K562 (cell line): ENCODE data around the gene MATR3. TPM values are rescaled to one million over a fixed set of nuclear protein-coding genes. Genes with fewer than 3 reads are reported as not detected.

Experiments
- ATF7 ChIP-seq: fragments of 450-650 bp; IDR thresholded peaks from 2 replicates; pipeline ENCODE4 v1.7.1; 2014; ENCODE audit warnings: mild to moderate bottlenecking, moderate library complexity
- CBFA2T2 ChIP-seq: fragments of 450-650 bp; conservative IDR thresholded peaks from 2 replicates; pipeline ENCODE4 v1.6.1; 2017; ENCODE audit warnings: mild to moderate bottlenecking
- CBFA2T3 ChIP-seq: fragments of 450-650 bp; IDR thresholded peaks from 2 replicates; pipeline ENCODE4 v1.6.1; 2017
- DACH1 ChIP-seq: fragments of 450-650 bp; IDR thresholded peaks from 2 replicates; pipeline ENCODE4 v1.6.1; 2018; ENCODE audit not compliant: partially characterized antibody
- EP300 ChIP-seq: IDR thresholded peaks from 2 replicates; pipeline ENCODE4 v1.6.1; 2012; ENCODE audit warnings: low read length, improper control_type of control experiment
- ETV6 ChIP-seq, 3 experiments: fragments of 150-350 bp in 1 of 3; sonication (generic) in 1 of 3; formaldehyde crosslinking in 1 of 3; IDR thresholded peaks; 2 replicates each; pipeline versions ENCODE4 v1.6.1 to v1.8.0; 2014 to 2022; ENCODE audit warnings: borderline replicate concordance in 2 of 3, low read depth in 2 of 3, antibody characterized with exemption in 1 of 3, low read length in 1 of 3, mild to moderate bottlenecking in 1 of 3, missing genetic modification reagents in 1 of 3
- GATA2 ChIP-seq: sonication (generic); formaldehyde crosslinking; IDR thresholded peaks from 2 replicates; pipeline ENCODE4 v1.4.0; 2020; ENCODE audit warnings: mild to moderate bottlenecking, missing genetic modification reagents
- KLF6 ChIP-seq: fragments of 250-450 bp; sonication (Bioruptor Pico); IDR thresholded peaks from 2 replicates; pipeline ENCODE4 v1.4.0; 2020; ENCODE audit warnings: mild to moderate bottlenecking, moderate library complexity, borderline replicate concordance
- NFE2 ChIP-seq: IDR thresholded peaks from 2 replicates; pipeline ENCODE4 v1.6.1; 2014; ENCODE audit warnings: antibody characterized with exemption, low read depth
- PATZ1 ChIP-seq: fragments of 250-450 bp; sonication (Bioruptor Pico); IDR thresholded peaks from 2 replicates; pipeline ENCODE4 v1.5.0; 2020; ENCODE audit warnings: mild to moderate bottlenecking, borderline replicate concordance
- SIN3B ChIP-seq: fragments of 450-650 bp; IDR thresholded peaks from 2 replicates; pipeline ENCODE4 v1.6.1; 2017; ENCODE audit warnings: low read depth, mild to moderate bottlenecking, moderate library complexity
- SMARCA4 ChIP-seq: fragments of 450-650 bp; IDR thresholded peaks from 2 replicates; pipeline ENCODE4 v1.6.1; 2016
- SNRNP70 ChIP-seq: fragments of 200-400 bp; formaldehyde crosslinking; optimal IDR thresholded peaks from 2 replicates; pipeline ENCODE3; 2017; ENCODE audit warnings: low read depth, low read length
- SP1 ChIP-seq: sonication (generic); formaldehyde crosslinking; IDR thresholded peaks from 2 replicates; pipeline ENCODE4 v1.8.1; 2022; ENCODE audit warnings: mild to moderate bottlenecking, missing genetic modification reagents
- SRF ChIP-seq, 2 experiments: fragments of 250-450, 450-650 bp in 1 of 2; sonication (Bioruptor Pico) in 1 of 2; sonication (generic) in 1 of 2; formaldehyde crosslinking; IDR thresholded peaks; 2 replicates each; pipeline versions ENCODE4 v1.5.0 to v1.5.1; 2020 to 2022; ENCODE audit warnings: mild to moderate bottlenecking in 1 of 2, missing genetic modification reagents in 1 of 2
- ZBTB12 ChIP-seq: fragments of 250-450 bp; sonication (Bioruptor Pico); IDR thresholded peaks from 2 replicates; pipeline ENCODE4 v1.4.0; 2020
- ZC3H8 ChIP-seq: fragments of 450-650 bp; IDR thresholded peaks from 2 replicates; pipeline ENCODE4 v1.6.1; 2017
- ZKSCAN1 ChIP-seq: fragments of 150-350 bp; IDR thresholded peaks from 2 replicates; pipeline ENCODE4 v1.6.1; 2016; ENCODE audit warnings: low read depth, low read length
- ZNF263 ChIP-seq: sonication (generic); formaldehyde crosslinking; IDR thresholded peaks from 2 replicates; pipeline ENCODE4 v1.8.0; 2022; ENCODE audit warnings: mild to moderate bottlenecking, missing genetic modification reagents, borderline replicate concordance
- polyA plus RNA-seq, 8 experiments: library from polyadenylated mRNA; depleted of rRNA in 4 of 8; stranded (reverse) in 5 of 8; unstranded in 3 of 8; fragments of >200 nt; fragmentation: Nextera tagmentation in 2 of 8; fragmentation: Illumina TruSeq in 1 of 8; extraction: Ambion mirVana in 2 of 8; extraction: Trizol in 1 of 8; gene quantifications; 2 replicates each; pipeline versions ENCODE4 v1.2.1 to v1.2.3, GENCODE V29; 2011 to 2014; ENCODE audit warnings: inconsistent platforms in 1 of 8, missing spikeins in 1 of 8
- total RNA-seq, 7 experiments: library from RNA; depleted of rRNA in 6 of 7; stranded (reverse); fragments of >200 nt in 6 of 7; fragmentation: Illumina TruSeq in 2 of 7; extraction: Trizol in 2 of 7; gene quantifications; 2 replicates each; pipeline versions ENCODE4 v1.2.1 to v1.2.3, GENCODE V29; 2011 to 2021; ENCODE audit warnings: low replicate concordance in 1 of 7
- TF ChIP-seq, protein P1 (sequence below): fragments of 450-650 bp; formaldehyde crosslinking; IDR thresholded peaks from 2 replicates; pipeline ENCODE4 v1.4.0; 2020; ENCODE audit warnings: mild to moderate bottlenecking, moderate library complexity
- TF ChIP-seq, protein P2 (sequence below): fragments of 450-650 bp; IDR thresholded peaks from 2 replicates; pipeline ENCODE4 v1.6.1; 2016; ENCODE audit warnings: missing biosample characterization, missing genetic modification characterization
- TF ChIP-seq, protein P3 (sequence below): conservative IDR thresholded peaks from 2 replicates; pipeline ENCODE4 v1.6.1; 2011; ENCODE audit warnings: low read depth, mild to moderate bottlenecking, low read length; ENCODE audit not compliant: control insufficient read depth

Gene MATR3
- total and polyA plus RNA-seq, 9 of the 15 experiments (the other 6 are each of a cell fraction or from before 2014, with no cell fraction given) = 150 to 425 (median 263) TPM

- TF ChIP-seq PATZ1 (CRISPR knock-in tag) = no peak
- TF ChIP-seq, protein P1, sequence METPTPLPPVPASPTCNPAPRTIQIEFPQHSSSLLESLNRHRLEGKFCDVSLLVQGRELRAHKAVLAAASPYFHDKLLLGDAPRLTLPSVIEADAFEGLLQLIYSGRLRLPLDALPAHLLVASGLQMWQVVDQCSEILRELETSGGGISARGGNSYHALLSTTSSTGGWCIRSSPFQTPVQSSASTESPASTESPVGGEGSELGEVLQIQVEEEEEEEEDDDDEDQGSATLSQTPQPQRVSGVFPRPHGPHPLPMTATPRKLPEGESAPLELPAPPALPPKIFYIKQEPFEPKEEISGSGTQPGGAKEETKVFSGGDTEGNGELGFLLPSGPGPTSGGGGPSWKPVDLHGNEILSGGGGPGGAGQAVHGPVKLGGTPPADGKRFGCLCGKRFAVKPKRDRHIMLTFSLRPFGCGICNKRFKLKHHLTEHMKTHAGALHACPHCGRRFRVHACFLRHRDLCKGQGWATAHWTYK = 0 out of 2 replicates have a peak, but pooled peaks have one; percentile 23
- TF ChIP-seq SMARCA4 = peak; percentile 71
- TF ChIP-seq NFE2 = peak; percentile 98
- TF ChIP-seq, protein P2, sequence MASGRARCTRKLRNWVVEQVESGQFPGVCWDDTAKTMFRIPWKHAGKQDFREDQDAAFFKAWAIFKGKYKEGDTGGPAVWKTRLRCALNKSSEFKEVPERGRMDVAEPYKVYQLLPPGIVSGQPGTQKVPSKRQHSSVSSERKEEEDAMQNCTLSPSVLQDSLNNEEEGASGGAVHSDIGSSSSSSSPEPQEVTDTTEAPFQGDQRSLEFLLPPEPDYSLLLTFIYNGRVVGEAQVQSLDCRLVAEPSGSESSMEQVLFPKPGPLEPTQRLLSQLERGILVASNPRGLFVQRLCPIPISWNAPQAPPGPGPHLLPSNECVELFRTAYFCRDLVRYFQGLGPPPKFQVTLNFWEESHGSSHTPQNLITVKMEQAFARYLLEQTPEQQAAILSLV (tag) = no peak
- TF ChIP-seq EP300 = peak; percentile 55
- no peak for TF ChIP-seq ZKSCAN1
- no peak for TF ChIP-seq ETV6 (IDR thresholded peaks at IDR 0.05; ENCODE audit: borderline replicate concordance in 1 of 2, low read depth in 2 of 2, low read length in 1 of 2)
- no peak for TF ChIP-seq ETV6 (CRISPR knock-in tag; IDR thresholded peaks at IDR 0.05; ENCODE audit: borderline replicate concordance)
- no peak for TF ChIP-seq SRF (CRISPR knock-in tag; IDR thresholded peaks at IDR 0.05)
- no peak for TF ChIP-seq DACH1
- TF ChIP-seq KLF6 = 0 out of 2 replicates have a peak, but pooled peaks have one; percentile 24
- TF ChIP-seq ZBTB12 (CRISPR knock-in tag) = no peak
- 0 out of 2 replicates have a peak, but pooled peaks have one; percentile 19 for TF ChIP-seq ATF7
- TF ChIP-seq, protein P3, sequence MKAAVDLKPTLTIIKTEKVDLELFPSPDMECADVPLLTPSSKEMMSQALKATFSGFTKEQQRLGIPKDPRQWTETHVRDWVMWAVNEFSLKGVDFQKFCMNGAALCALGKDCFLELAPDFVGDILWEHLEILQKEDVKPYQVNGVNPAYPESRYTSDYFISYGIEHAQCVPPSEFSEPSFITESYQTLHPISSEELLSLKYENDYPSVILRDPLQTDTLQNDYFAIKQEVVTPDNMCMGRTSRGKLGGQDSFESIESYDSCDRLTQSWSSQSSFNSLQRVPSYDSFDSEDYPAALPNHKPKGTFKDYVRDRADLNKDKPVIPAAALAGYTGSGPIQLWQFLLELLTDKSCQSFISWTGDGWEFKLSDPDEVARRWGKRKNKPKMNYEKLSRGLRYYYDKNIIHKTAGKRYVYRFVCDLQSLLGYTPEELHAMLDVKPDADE = no peak
- 0 out of 2 replicates have a peak, but pooled peaks have one; percentile 18 for TF ChIP-seq SP1 (CRISPR knock-in tag)
- TF ChIP-seq ZNF263 (CRISPR knock-in tag) = no peak
- no peak for TF ChIP-seq ZC3H8
- TF ChIP-seq SNRNP70 = no peak
- no peak for TF ChIP-seq CBFA2T3
- no peak for TF ChIP-seq CBFA2T2
- 0 out of 2 replicates have a peak, but pooled peaks have one; percentile 13 for TF ChIP-seq SIN3B
- TF ChIP-seq GATA2 = peak; percentile 65
Observed at GRCh38 chr5:139271201-139272027, 22.1 kb upstream of the MATR3 start (continued).
